Smooth muscle cell (in vitro differentiated cells): ENCODE data around the gene NCKAP1. TPM values are rescaled to one million over a fixed set of nuclear protein-coding genes. Genes with fewer than 3 reads are reported as not detected.

ENCODE experiments used
- DNase-seq: peaks from one replicate; lab custom pipeline; 2025; ENCODE audit not compliant: unreplicated experiment; lab: John Stamatoyannopoulos, UW
- H2AFZ ChIP-seq: fragments of 200-600 bp; sonication (generic); 2 replicates; pipeline ENCODE4 v1.6.0; 2016; ENCODE audit warnings: antibody characterized with exemption, low read depth, mild to moderate bottlenecking
- H3F3A ChIP-seq: fragments of 200-600 bp; sonication (generic); 2 replicates; pipeline ENCODE4 v1.6.0; 2017; ENCODE audit warnings: antibody characterized with exemption, low read depth
- H3K27ac ChIP-seq: fragments of 200-600 bp; sonication (generic); 2 replicates; pipeline ENCODE4 v1.5.1; 2016; ENCODE audit warnings: low read depth, mild to moderate bottlenecking
- H3K27me3 ChIP-seq: fragments of 200-600 bp; sonication (generic); 2 replicates; pipeline ENCODE4 v1.6.1; 2016; ENCODE audit warnings: low read depth, mild to moderate bottlenecking
- H3K36me3 ChIP-seq: fragments of 200-600 bp; sonication (generic); 2 replicates; pipeline ENCODE4 v1.5.1; 2016; ENCODE audit warnings: low read depth
- H3K4me1 ChIP-seq: fragments of 200-600 bp; sonication (generic); 2 replicates; pipeline ENCODE4 v1.5.1; 2016; ENCODE audit warnings: low read depth
- H3K4me2 ChIP-seq: fragments of 200-600 bp; sonication (generic); 2 replicates; pipeline ENCODE4 v1.6.0; 2016; ENCODE audit warnings: mild to moderate bottlenecking
- H3K4me3 ChIP-seq: fragments of 200-600 bp; sonication (generic); 2 replicates; pipeline ENCODE4 v1.5.1; 2016; ENCODE audit warnings: mild to moderate bottlenecking
- H3K79me2 ChIP-seq: fragments of 200-600 bp; sonication (generic); 2 replicates; pipeline ENCODE4 v1.6.0; 2016; ENCODE audit warnings: low read depth, mild to moderate bottlenecking
- H3K9ac ChIP-seq: fragments of 200-600 bp; sonication (generic); 2 replicates; pipeline ENCODE4 v1.6.0; 2016; ENCODE audit warnings: low read depth
- H3K9me3 ChIP-seq: fragments of 200-600 bp; sonication (generic); replicated peaks from 2 replicates; pipeline ENCODE4 v1.5.1; 2016; ENCODE audit warnings: low read depth
- H4K20me1 ChIP-seq: fragments of 200-600 bp; sonication (generic); 2 replicates; pipeline ENCODE4 v1.6.0; 2016; ENCODE audit warnings: low read depth
- CTCF ChIP-seq: fragments of 200-600 bp; sonication (generic); IDR thresholded peaks from 2 replicates; pipeline ENCODE4 v1.5.1; 2017; ENCODE audit warnings: borderline replicate concordance, mild to moderate bottlenecking, antibody characterized with exemption; ENCODE audit not compliant: insufficient read depth, poor library complexity, severe bottlenecking
- WGBS: methylation state at CpG from one replicate; pipeline ENCODE4 v1.1.7; 2016; ENCODE audit warnings: low lambda C conversion rate; 5-methylcytosine and 5-hydroxymethylcytosine counted together
- polyA plus RNA-seq: library from polyadenylated mRNA; unstranded; fragments of >200 nt; fragmentation: Nextera tagmentation; extraction: Ambion mirVana; gene quantifications from 2 replicates; pipeline ENCODE4 v1.2.1, GENCODE V29; 2016
- total RNA-seq: library from RNA; depleted of rRNA; stranded (reverse); fragments of >200 nt; gene quantifications from 2 replicates; pipeline ENCODE4 v1.2.3, GENCODE V29; 2014

The NCKAP1 gene
- total and polyA plus RNA-seq, 2 experiments from 2014 or later = 54.2 to 209 TPM

GRCh38 chr2:183035298-183035953 lies 2.8 kb downstream of the NCKAP1 start:
- peaks cover 16% of the 10 kb centered on the region for H3F3A ChIP-seq
- H3K4me3 ChIP-seq = peak overlapping the region; percentile 64
- DNase-seq = no peak
- TF ChIP-seq CTCF = no peak
- no peak overlapping the region for H2AFZ ChIP-seq
- no peaks in the 10 kb centered on the region for H3K9me3 ChIP-seq
- 41% methylated on average over 2 of the region's 2 CpGs for WGBS
- H3K27ac ChIP-seq = peak overlapping the region; percentile 93
- no peaks in the 10 kb centered on the region for H3K27me3 ChIP-seq
- no peaks in the 10 kb centered on the region for H3K36me3 ChIP-seq
- H3K9ac ChIP-seq = peak overlapping the region; percentile 95
- peaks cover 71% of the 10 kb centered on the region for H3K79me2 ChIP-seq
- H4K20me1 ChIP-seq = peaks cover 67% of the 10 kb centered on the region
- H3K4me2 ChIP-seq = peak overlapping the region; percentile 87
- H3K4me1 ChIP-seq = peaks cover 47% of the 10 kb centered on the region

- peaks cover 73% of the 10 kb centered on the region for H4K20me1 ChIP-seq
- H2AFZ ChIP-seq = no peak overlapping the region
- no peak for DNase-seq
- H3F3A ChIP-seq = peaks cover 16% of the 10 kb centered on the region
- peak overlapping the region; percentile 87 for H3K4me2 ChIP-seq
- peak overlapping the region; percentile 93 for H3K27ac ChIP-seq
- peak overlapping the region; percentile 64 for H3K4me3 ChIP-seq
- peaks cover 47% of the 10 kb centered on the region for H3K4me1 ChIP-seq
- H3K79me2 ChIP-seq = peaks cover 77% of the 10 kb centered on the region
- 61% methylated on average over 1 of the region's 1 CpG for WGBS
- H3K9ac ChIP-seq = peak overlapping the region; percentile 95
- H3K9me3 ChIP-seq = no peaks in the 10 kb centered on the region
- no peaks in the 10 kb centered on the region for H3K27me3 ChIP-seq
- TF ChIP-seq CTCF = no peak
- no peaks in the 10 kb centered on the region for H3K36me3 ChIP-seq
These were observed 3.5 kb downstream of the NCKAP1 start for GRCh38 chr2:183034806-183035205.

- Histone ChIP-seq H2AFZ (no peak overlapping the region), H3K9ac (peak overlapping the region; percentile 44), H4K20me1 (peaks cover 82% of the 10 kb centered on the region), H3F3A (peaks cover 16% of the 10 kb centered on the region), H3K4me1 (peaks cover 47% of the 10 kb centered on the region), H3K27me3 (no peaks in the 10 kb centered on the region), H3K4me2 (peak overlapping the region; percentile 87), H3K79me2 (peaks cover 86% of the 10 kb centered on the region), H3K4me3 (peak overlapping the region; percentile 28), H3K27ac (peak overlapping the region; percentile 93), H3K36me3 (no peaks in the 10 kb centered on the region), H3K9me3 (no peaks in the 10 kb centered on the region)
- DNase-seq = no peak
- 90% methylated on average over 1 of the region's 1 CpG for WGBS
- no peak for TF ChIP-seq CTCF
These were observed 4.3 kb downstream of the NCKAP1 start for GRCh38 chr2:183033951-183034350.
